SU-DHL-6 (cell line): ENCODE results near the gene RPH3AL.
"Not testable (repeated sequence)": the region's sequence is repeated elsewhere in the genome, so short reads cannot be mapped to it uniquely, and the experiment has no call there.

Experiments
- H2AFZ ChIP-seq: fragments of 200-600 bp; sonication (generic); 2 replicates; pipeline ENCODE4 v1.6.1; 2014; ENCODE audit warnings: low read depth, mild to moderate bottlenecking, moderate library complexity, mixed read lengths, antibody characterized with exemption, low read length; ENCODE audit not compliant: severe bottlenecking
- H3F3A ChIP-seq: fragments of 200-600 bp; shearing (Covaris generic); 2 replicates; pipeline ENCODE4 v1.6.0; 2016; ENCODE audit warnings: antibody characterized with exemption, mild to moderate bottlenecking; ENCODE audit not compliant: insufficient read depth
- H3K27ac ChIP-seq: fragments of 200-600 bp; sonication (generic); 2 replicates; pipeline ENCODE4 v1.5.1; 2016; ENCODE audit warnings: low read depth, mild to moderate bottlenecking, low read length, moderate library complexity, mixed read lengths
- H3K27me3 ChIP-seq: fragments of 200-600 bp; sonication (generic), shearing (Covaris generic); 2 replicates; pipeline ENCODE4 v1.6.0; 2014; ENCODE audit warnings: mild to moderate bottlenecking, low read length
- H3K36me3 ChIP-seq: fragments of 200-600 bp; sonication (generic); 2 replicates; pipeline ENCODE4 v1.6.1; 2014; ENCODE audit warnings: mild to moderate bottlenecking, low read length, mixed read lengths
- H3K4me2 ChIP-seq: fragments of 300-600, 200-600 bp; shearing (Covaris generic), sonication (generic); 2 replicates; pipeline ENCODE4 v1.6.0; 2014; ENCODE audit warnings: low read length, low read depth, mild to moderate bottlenecking; ENCODE audit not compliant: poor library complexity, severe bottlenecking
- H3K4me3 ChIP-seq: fragments of 200-600 bp; sonication (generic); 2 replicates; pipeline ENCODE4 v1.5.1; 2014; ENCODE audit warnings: antibody characterized with exemption, low read length, mild to moderate bottlenecking, mixed read lengths; ENCODE audit not compliant: insufficient read depth, poor library complexity, severe bottlenecking
- H3K79me2 ChIP-seq: fragments of 200-600 bp; sonication (generic); 2 replicates; pipeline ENCODE4 v1.6.1; 2014; ENCODE audit warnings: mild to moderate bottlenecking, low read length, moderate library complexity; ENCODE audit not compliant: insufficient read depth
- H3K9ac ChIP-seq: fragments of 200-600 bp; sonication (generic); 2 replicates; pipeline ENCODE4 v1.7.0; 2014; ENCODE audit warnings: mild to moderate bottlenecking, low read length
- H3K9me2 ChIP-seq: fragments of 200-600 bp; sonication (generic); replicated peaks from 2 replicates; pipeline ENCODE4 v1.6.1; 2014; ENCODE audit warnings: low read length; ENCODE audit not compliant: insufficient read depth
- H3K9me3 ChIP-seq: fragments of 200-600 bp; sonication (generic); 2 replicates; pipeline ENCODE4 v1.6.1; 2014; ENCODE audit warnings: low read length, mixed read lengths; ENCODE audit not compliant: insufficient read depth
- H4K20me1 ChIP-seq: fragments of 200-600 bp; sonication (generic); 2 replicates; pipeline ENCODE4 v1.6.1; 2014; ENCODE audit warnings: low read depth, mild to moderate bottlenecking, antibody characterized with exemption, low read length, moderate library complexity, mixed read lengths
- CTCF ChIP-seq: fragments of 200-600 bp; sonication (generic); IDR thresholded peaks from one replicate; pipeline ENCODE4 v1.5.1; 2017; ENCODE audit warnings: antibody characterized with exemption, mild to moderate bottlenecking, low read length, moderate library complexity; ENCODE audit not compliant: insufficient read depth, poor library complexity, severe bottlenecking
- EZH2phosphoT487 ChIP-seq: fragments of 200-600 bp; sonication (generic), shearing (Covaris generic); conservative IDR thresholded peaks from 2 replicates; pipeline ENCODE4 v1.6.1; 2018; ENCODE audit warnings: mild to moderate bottlenecking, antibody characterized with exemption, low read length, moderate library complexity, mixed read lengths

RPH3AL gene

GRCh38 chr17:273981-274832 lies 78.4 kb downstream of the RPH3AL start:
- Histone ChIP-seq H4K20me1 (no peaks in the 10 kb centered on the region; the same call in 1 of the 2 replicates), H3K79me2 (no peaks in the 10 kb centered on the region), H3K36me3 (no peaks in the 10 kb centered on the region), H3F3A (no peaks in the 10 kb centered on the region), H3K4me2 (no peak overlapping the region), H3K27ac (no peak overlapping the region), H2AFZ (no peak overlapping the region), H3K9me2 (no peaks in the 10 kb centered on the region), H3K9ac (no peak overlapping the region), H3K27me3 (no peaks in the 10 kb centered on the region), H3K4me3 (no peak overlapping the region), H3K9me3 (no peaks in the 10 kb centered on the region)
- TF ChIP-seq EZH2phosphoT487 (no peak), CTCF (no peak)

DNA sequence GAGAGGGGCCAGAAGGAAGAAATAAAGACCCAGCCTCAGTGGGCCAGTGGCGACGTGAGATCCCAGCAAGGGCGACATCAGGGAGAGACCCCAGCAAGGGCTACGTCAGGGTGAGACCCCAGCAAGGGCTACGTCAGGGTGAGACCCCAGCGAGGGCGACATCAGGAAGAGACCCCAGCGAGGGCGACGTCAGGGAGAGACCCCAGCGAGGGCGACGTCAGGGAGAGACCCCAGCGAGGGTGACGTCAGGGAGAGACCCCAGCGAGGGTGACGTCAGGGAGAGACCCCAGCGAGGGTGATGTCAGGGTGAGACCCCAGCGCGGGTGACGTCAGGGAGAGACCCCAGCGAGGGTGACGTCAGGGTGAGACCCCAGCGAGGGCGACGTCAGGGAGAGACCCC lies 79.8 kb downstream of the RPH3AL start:
- not testable (repeated sequence) for H3K9ac ChIP-seq, H3F3A ChIP-seq, H3K79me2 ChIP-seq, H3K4me3 ChIP-seq, H3K27ac ChIP-seq, H4K20me1 ChIP-seq, H3K9me2 ChIP-seq, H3K27me3 ChIP-seq, H3K9me3 ChIP-seq, H3K4me2 ChIP-seq, H2AFZ ChIP-seq, H3K36me3 ChIP-seq

DNA sequence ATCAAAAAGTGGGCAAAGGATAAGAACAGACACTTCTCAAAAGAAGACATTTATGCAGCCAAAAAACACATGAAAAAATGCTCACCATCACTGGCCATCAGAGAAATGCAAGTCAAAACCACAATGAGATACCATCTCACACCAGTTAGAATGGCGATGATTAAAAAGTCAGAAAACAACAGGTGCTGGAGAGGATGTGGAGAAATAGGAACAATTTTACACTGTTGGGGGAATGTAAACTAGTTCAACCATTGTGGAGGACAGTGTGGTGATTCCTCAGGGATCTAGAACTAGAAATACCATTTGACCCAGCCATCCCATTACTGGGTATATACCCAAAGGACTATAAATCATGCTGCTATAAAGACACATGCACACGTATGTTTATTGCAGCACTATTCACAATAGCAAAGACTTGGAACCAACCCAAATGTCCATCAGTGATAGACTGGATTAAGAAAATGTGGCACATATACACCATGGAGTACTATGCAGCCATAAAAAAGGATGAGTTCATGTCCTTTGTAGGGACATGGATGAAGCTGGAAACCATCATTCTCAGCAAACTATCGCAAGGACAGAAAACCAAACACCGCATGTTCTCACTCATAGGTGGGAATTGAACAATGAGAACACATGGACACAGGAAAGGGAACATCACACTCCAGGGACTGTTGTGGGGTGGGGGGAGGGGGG lies 80.5 kb downstream of the RPH3AL start:
- not testable (repeated sequence) for H3K79me2 ChIP-seq, H3K9me3 ChIP-seq, H3K9ac ChIP-seq, H3K36me3 ChIP-seq, H3K4me2 ChIP-seq, H3K27ac ChIP-seq, H3K9me2 ChIP-seq, H3K4me3 ChIP-seq, H3F3A ChIP-seq, H3K27me3 ChIP-seq, H2AFZ ChIP-seq, H4K20me1 ChIP-seq

- no peaks in the 10 kb centered on the region for H3K36me3 ChIP-seq
- H4K20me1 ChIP-seq: no peaks in the 10 kb centered on the region
- no peak overlapping the region for H3K27ac ChIP-seq
- no peaks in the 10 kb centered on the region for H3K9me3 ChIP-seq
- H3K9ac ChIP-seq: no peak overlapping the region
- H2AFZ ChIP-seq: no peak overlapping the region
- no peaks in the 10 kb centered on the region for H3K27me3 ChIP-seq
- no peaks in the 10 kb centered on the region for H3F3A ChIP-seq
- H3K4me3 ChIP-seq: no peak overlapping the region
- no peak overlapping the region for H3K4me2 ChIP-seq
- TF ChIP-seq EZH2phosphoT487 (no peak), CTCF (no peak)
- H3K9me2 ChIP-seq: no peaks in the 10 kb centered on the region
- H3K79me2 ChIP-seq: no peaks in the 10 kb centered on the region
These were observed 82.7 kb downstream of the RPH3AL start for GRCh38 chr17:269616-270514.
